NCI-H2081 treated with DMSO at 0.1 percent for 48 hours (cell line): ENCODE measurements around the gene AK2.
"Not testable (repeated sequence)": the region's sequence is repeated elsewhere in the genome, so short reads cannot be mapped to it uniquely, and the experiment has no call there.

Source experiments
- DNase-seq: peaks from one replicate; lab custom pipeline; 2025; lab: John Stamatoyannopoulos, UW

AK2 gene

GRCh38 chr1:33050221-33051076 is 13.8 kb upstream of the AK2 start:
- DNase-seq, result no peak

- DNase-seq, result no peak
Measured at GRCh38 chr1:33049371-33049770, 12.7 kb upstream of the AK2 start.

GRCh38 chr1:33048426-33048825 is 11.7 kb upstream of the AK2 start:
- DNase-seq, result no peak

GRCh38 chr1:33047839-33048305 is 11.2 kb upstream of the AK2 start:
- no peak for DNase-seq

- DNase-seq, result no peak
Measured at GRCh38 chr1:33047290-33047689, 10.6 kb upstream of the AK2 start.

- not testable (repeated sequence) for DNase-seq
Measured at GRCh38 chr1:33046234-33046633, 9.6 kb upstream of the AK2 start.

GRCh38 chr1:33045814-33046213 is 9.1 kb upstream of the AK2 start:
- DNase-seq, result no peak

GRCh38 chr1:33045246-33045645 is 8.6 kb upstream of the AK2 start:
- no peak for DNase-seq

- no peak for DNase-seq
Measured at GRCh38 chr1:33043267-33044092, 6.8 kb upstream of the AK2 start.

- no peak for DNase-seq
Measured at GRCh38 chr1:33042831-33043230, 6.1 kb upstream of the AK2 start.

- DNase-seq, result no peak
Measured at GRCh38 chr1:33041026-33041425, 4.3 kb upstream of the AK2 start.

- no peak for DNase-seq
Measured at GRCh38 chr1:33039840-33040239, 3.2 kb upstream of the AK2 start.

- no peak for DNase-seq
Measured at GRCh38 chr1:33036051-33036525, 595 bp downstream of the AK2 start.

GRCh38 chr1:33032126-33032869 is 4.4 kb downstream of the AK2 start:
- no peak for DNase-seq

- no peak for DNase-seq
Measured at GRCh38 chr1:33031506-33031905, 5.2 kb downstream of the AK2 start.

GRCh38 chr1:33030575-33030974 is 6.1 kb downstream of the AK2 start:
- DNase-seq, result no peak

- no peak for DNase-seq
Measured at GRCh38 chr1:33029921-33030320, 6.8 kb downstream of the AK2 start.

GRCh38 chr1:33029209-33029608 is 7.5 kb downstream of the AK2 start:
- no peak for DNase-seq

- no peak for DNase-seq
Measured at GRCh38 chr1:33025761-33026160, 10.9 kb downstream of the AK2 start.

- DNase-seq, result no peak
Measured at GRCh38 chr1:33025180-33025569, 11.5 kb downstream of the AK2 start.

- DNase-seq, result not testable (repeated sequence)
Measured at GRCh38 chr1:33024430-33025179, 12.1 kb downstream of the AK2 start.
